HG02678 (cell line): Measurements from ENCODE around the gene ACADS.

ENCODE experiments used
- ATAC-seq: cut with Tn5 transposase; IDR thresholded peaks from one replicate; pipeline ENCODE4 v1.9.1; 2021; ENCODE audit warnings: mild to moderate bottlenecking, moderate library complexity; ENCODE audit not compliant: unreplicated experiment

The ACADS gene

DNA sequence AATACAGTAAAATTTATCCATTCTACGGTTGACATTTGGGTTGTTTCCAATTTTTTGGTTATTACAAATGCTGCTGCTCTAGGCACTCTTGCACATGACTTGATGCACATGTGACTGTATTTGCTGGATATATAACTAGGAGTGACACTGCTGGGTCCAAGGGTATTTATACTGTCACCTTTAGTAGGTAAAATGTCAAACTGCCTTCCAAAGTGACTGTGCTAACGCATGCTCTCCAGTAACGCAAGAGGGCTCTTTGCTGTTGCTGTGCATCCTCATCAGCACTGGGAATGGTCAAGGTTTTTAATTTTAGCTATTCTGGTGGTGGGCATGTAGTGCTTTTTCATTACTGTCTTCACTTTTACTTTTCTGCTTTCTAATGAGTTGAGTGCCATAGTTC is 62.3 kb downstream of the ACADS start:
- no peak for ATAC-seq
